IPS-11a (cell line): ENCODE data around the gene OSGEP.

Source experiments
- H3K4me3 ChIP-seq: one replicate; pipeline ENCODE4 v1.5.1; 2013; ENCODE audit warnings: low read depth, low read length, control low read depth

The OSGEP gene

DNA sequence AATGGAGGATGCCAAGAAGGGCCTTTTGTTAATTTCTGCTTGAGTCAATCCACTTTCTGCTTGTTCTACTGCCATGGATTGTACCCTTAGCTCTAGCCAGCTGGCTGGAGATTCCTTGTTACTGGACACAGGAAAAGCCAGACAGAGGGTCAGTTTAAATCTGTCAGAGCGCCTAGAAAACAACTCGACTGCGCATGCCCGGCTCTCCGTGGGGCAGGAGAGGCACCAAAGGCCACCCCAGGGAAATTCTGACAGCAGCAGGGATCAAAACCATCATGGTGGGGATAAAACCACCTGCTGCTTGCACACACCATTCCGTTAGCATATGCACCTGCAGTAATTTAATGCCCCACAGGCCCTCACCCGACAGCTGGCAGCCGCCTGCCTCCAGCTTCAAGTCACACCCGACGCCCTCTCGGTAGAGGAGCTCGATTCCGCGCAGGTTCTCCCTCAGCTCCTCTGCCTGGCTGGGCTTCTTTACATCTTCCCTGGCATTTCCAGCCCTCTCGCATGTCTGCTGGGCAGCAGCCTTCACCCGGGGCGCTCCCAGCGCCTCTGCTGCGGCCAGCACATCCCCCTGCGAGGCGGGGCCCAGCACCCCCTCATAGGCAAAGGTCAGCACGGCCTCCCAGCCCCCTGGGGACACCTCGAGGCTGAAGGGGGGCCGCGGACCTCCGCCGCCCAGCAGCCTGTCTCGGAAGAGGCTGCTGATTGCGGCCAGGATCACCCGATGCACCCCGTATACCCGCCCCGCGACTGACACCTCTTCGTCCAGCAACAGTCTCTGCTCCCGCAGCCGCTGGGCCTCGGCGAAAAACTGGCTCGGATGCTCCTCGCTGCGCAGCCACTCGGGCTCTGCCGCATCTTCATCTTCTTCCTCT, 19.7 kb downstream of the OSGEP start:
- no peak overlapping the region for H3K4me3 ChIP-seq

DNA sequence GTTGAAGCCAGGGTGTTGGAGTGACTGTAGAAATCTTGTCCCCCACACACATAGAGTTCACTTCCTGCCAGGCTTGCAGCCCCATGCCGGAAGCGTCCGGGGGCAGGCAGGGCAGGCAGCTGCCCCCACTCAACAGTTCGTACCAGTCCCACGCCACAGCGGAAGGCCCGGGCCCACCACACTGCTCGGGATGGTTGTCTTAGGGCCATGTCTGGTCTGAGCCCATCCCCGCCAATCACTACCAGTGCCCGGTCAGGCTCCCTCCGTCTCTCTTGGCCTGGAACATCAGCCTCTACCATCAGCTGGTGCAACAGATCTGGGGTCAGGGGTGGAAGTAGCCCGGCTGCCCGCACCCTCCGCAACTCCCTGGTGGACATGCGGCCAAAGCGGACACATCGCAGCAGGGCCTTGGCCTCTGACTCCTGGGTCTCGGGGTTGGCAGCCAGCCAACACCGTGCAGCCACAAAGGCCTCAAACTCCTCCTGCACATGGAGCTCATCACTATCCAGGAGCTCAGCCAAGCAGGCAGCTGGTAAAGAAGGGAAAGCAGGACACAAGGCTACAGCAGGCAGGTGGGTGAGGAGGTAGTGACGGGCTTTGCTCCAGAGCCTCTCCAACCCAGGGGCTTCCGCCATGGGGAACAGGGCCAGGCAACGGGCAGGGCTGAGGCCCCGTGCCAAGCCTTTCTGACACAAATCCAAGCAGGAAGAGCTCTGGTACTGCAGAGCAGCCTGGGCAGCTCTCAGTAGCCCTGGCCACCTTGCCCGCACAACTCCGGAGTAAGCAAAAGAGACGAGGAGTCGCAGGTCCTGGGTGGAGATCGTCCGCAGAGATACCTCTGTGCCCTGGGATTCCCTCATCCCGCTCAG, 24.6 kb downstream of the OSGEP start:
- no peak overlapping the region for H3K4me3 ChIP-seq

DNA sequence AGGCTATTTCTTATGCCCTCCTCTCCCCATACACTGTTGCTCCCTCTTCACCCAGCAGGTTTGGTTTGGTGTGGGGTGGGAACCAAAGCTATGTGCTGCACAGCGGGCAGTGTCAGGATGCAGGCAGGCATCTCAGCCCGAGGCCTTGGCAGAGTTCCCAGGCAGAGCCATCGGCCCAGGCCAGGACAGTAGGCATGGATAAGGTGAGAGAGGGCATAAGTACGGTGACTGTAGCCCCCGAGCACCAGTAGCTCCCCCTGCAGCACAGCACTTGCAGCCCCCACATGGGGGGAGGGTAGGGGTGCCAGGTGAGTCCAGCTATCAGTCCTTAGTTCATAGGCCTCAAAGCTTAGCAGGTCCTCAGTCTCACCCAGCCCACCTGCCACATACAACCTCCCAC, 25.8 kb downstream of the OSGEP start:
- H3K4me3 ChIP-seq, result no peak overlapping the region

DNA sequence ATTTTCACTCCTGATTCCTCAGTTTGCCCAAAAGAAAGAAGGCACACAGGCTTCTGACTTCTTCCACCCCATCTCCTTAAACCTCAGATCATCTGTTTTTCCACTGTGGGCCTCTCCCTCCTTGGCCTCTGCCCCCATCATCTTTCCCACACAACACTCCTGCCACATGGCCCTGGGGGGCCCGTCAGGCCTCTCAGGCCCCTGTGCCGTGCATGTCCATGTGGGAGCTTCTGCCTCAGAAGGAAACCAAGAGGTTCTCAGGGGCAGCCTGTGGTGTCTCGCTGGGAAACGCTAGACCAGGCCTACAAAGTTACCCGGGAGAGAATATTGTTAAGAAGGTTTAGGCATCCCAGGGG, 26.6 kb downstream of the OSGEP start:
- H3K4me3 ChIP-seq, result no peak overlapping the region

DNA sequence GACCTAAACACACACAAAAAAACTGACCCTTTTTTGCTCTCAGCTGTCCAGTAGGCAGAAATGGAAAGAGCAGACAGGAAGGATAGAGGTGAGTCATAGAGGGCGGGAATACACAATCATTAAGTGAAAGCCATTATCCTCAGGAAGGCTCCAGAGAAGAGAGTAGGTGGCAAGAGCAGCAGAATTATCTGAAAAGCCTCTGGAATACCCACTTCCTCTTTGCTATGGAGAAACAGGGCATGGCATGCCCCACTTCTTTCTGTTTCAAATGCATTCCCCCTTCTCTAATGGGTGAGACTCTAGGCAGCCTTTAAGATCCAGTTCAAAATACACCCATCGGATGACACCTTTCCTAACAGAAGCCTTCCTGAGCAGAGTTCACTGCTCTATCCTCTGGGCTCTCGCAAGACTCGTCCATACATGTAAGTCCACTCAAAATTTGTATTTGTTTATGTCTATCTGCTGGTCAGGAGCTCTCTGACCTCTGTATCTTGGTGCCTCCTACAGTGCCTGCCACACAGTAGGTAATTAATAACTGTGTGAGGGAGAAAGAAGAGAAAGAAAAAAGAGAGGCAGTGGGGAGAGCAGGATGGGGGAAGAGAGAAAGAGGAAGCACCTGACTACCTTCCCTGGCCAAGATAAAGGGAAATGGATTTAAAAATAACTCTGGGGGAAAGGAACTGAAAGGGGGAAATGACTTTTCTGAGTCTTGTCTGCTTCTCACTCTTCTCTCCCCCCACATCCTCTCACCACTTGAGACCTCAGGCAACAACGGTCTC, 27.2 kb downstream of the OSGEP start:
- H3K4me3 ChIP-seq, result no peak overlapping the region

DNA sequence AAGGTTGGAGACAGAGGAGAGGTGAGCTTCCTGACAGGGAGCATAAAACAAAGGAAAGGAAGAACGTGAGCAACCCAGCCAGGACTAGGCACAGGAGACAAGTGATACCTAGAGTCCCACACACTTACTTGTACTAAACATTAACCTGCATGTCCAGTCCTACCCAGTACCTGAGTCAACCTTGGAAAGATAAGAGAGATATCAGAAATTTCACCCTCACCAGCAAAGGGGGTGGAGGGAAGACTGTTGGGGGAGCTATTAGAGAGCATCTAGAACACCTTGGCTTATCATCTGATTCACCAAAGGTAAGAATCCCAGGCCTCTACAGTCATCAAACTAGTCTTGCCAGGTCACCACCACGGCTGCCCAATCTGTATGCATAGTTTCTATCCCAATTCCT, 29.8 kb downstream of the OSGEP start:
- H3K4me3 ChIP-seq, result no peak overlapping the region

DNA sequence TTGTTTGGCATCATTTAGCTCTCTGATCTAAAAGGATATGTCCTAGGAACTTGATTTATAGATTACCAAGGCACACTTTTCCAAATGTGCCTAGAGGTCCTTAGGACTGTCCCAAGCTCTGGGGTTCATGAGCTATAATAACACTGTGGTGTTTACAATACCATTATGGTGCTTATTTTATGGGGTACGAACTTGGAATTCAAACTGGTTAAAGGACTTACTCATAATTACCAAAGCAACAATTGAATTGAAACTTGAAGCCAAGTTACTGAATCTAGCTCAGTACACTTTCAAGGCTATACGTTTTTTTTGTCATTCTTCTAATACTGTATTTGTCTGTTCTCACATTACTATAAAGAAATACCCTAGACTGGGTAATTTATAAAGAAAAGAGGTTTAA, 31.7 kb downstream of the OSGEP start:
- no peak overlapping the region for H3K4me3 ChIP-seq

DNA sequence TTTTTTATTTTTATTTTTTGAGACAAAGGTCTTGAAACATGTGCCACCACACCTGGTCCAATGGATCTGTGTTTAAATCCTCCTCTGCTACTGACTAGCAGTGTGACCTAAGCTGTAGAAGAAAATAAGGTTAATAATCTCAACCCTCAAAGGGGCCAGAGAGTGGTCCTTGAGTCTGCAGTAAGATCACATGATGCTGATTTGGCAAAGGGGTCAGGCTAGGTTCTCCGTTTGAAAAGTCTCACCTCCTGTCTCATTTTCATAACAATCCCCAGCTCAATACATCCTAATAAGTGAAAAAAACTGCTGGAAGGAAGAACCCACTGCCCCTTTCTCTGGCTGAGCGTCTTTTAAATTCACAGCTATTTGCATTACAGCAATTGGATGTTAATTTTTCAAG, 33.3 kb downstream of the OSGEP start:
- no peak overlapping the region for H3K4me3 ChIP-seq

DNA sequence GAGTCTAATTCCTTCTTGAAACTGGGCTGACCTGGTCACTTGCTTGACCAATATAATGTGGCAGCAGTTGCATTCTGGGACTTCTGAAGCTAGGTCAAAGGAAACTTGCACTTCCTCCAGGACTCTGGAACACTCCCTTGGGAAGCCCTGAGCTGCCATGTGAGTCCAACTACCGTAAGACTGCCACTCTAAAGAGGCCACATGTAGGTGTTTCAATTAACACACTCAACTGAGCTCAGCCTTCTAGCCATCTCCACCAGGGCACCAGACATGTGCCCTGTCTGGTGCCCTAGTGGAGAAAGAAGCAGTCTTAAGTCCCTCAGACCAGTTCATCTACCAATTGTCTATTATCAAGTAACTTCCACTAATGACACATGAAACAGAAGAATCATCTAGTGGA, 35.2 kb downstream of the OSGEP start:
- H3K4me3 ChIP-seq, result no peak overlapping the region

DNA sequence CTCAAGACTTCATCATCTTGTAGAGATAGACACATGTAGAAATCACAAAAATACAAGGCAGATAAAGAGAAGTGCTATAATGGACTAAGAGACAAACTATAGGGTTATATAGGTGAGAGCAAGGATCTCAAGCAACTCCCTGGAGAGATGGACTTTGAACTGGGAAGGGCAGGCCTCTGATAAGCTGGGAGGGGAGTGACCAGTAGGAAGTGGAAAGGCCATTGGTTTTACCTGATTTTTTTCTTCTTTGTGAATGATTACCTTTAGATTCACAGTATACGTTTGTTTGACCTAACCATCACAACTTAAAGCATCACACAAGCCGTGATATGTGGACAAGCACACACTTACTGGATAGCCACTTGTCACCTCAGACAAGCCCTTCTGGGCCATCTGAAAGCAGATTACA, 36.1 kb downstream of the OSGEP start:
- no peak overlapping the region for H3K4me3 ChIP-seq

DNA sequence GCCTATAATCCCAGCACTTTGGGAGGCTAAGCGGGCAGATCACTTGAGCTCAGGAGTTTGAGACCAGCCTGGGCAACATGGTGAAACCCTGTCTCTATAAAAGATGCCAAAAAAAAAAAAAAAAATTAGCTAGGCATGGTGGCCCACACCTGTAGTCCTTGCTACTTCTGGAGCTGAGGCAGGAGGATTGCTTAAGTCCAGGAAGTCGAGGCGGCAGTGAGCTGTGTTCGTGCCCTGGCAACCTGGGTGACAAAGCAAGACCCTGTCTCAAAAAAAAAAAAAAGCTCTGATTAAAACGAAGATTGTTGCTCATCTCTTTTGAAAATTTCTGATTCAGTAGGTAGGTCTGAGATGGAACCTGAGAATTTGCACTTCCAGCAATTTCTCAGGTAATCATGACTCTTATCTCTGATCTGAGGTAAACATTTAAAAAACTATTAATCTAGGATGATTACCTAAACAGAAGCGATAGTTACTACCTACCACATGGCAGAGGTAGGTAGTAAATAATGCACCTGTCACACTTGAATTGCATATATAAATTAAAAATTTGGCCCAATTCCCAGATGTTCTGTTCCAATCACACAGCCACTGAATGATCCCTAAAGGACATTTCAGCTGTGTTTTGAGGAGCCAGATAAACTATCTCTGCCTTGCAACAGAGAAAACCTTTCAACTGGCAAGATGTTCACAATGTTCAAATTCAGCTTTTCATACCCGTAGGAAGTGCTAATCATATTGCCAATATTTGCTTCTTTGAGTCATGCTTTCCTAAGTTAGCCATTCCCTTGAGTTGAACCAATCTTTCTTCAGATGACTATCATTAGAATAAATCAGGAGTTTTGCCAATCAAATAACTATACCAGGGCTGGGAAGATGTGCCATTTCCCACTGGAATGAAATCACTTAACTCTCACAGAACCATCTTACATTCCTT, 37.1 kb downstream of the OSGEP start:
- H3K4me3 ChIP-seq, result no peak overlapping the region

DNA sequence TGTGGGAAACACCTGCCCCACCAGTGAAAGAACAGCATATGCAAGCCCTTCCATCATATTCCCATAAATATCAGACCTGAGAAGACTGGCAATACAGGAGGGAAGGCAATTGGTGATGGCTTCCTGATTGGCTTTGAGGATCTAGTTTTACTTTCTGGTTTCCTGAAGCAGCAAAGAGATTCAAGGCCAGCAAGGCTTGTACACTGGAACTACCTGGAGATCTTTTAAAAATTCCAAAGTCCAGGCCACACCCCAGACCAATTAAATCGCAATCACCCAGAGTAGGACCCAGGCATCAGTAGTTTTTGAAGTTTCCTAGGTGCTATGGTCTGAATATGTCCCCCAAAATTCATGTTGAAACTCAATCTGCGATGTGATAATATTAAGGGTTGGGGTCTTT, 38.4 kb downstream of the OSGEP start:
- H3K4me3 ChIP-seq, result no peak overlapping the region

DNA sequence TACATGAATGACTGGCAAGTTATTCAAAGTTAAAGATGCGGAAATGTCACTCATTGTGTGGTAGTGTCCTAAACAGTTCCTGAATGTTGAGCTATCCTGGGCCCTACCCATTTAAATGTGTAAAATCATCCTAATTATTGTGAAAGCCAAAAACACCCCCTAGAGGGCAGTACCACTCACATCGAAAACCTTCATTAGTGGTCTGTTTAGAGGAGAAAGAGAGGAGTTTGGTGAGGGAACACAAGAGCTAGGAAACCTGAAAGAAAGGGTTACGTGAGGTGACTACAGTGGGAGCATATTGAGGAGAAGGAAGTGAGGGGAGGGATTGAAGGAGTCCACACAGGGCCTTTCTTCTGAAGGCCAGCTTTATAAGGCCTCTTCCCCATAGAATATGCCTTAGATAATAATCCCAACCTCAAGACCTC, 38.8 kb downstream of the OSGEP start:
- H3K4me3 ChIP-seq, result no peak overlapping the region

DNA sequence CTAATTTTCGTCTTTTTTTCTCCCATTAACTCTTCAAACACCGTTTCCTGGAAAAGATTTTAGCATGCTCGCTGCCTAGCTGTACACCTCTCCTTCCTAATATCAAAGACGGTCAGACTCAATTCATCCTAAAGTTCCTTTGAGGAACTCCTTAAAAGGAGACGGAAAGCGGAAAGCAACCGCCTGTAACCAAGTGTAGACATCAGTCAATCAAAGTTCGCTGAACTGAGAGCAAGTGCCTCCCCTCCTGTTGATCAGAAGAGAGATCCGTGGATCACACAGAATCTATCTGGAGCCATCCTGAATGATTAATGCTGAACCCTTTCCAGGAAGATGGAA, 40.9 kb downstream of the OSGEP start:
- H3K4me3 ChIP-seq, result peak overlapping the region; percentile 81

DNA sequence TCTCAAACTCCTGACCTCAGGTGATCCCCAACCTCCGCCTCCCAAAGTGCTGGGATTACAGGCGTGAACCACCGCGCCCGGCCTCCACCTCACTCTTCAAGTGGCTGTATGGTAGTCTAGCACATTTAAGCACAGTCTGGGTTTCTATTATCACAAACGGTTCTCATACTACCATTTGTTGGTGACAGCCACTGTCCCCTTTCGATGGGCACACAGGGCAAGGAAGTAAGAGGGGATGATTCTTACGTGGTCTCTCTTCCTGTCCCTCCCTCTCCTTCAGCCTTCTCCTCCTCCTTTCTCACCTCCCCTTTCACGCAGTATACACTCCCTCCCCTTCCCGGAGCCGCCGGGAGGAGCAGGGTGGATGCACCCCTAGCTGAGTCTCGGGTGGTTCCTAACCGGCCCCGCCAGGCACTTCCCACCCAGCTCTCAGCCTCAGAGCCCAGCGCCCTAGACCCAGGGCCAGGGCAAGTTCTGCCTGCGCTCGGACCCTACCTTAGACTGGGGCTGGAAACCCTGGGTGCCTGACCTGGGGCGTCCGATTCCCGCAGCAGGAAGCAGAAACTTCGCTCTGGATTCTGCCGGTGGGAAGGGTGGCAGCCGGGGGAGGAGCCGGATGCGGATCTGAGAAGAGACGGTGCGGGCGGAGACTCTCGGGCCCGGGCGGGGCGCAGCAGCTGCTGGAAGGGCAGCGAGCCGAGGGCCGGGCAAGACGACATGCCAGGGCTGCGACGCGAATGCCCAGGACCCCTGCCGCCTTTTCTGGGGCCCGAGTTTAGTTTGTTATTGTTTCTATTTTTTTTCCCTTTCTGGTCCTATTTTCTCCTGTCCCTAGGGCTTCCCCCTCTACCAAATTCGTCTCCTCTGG, 41.5 kb downstream of the OSGEP start, which contains the start of gene TEP1:
TEP1 (minus strand) TSS at position 626 of the 868 bp plus-strand sequence. CDS start 5,062 bp downstream, outside the sequence.
- H3K4me3 ChIP-seq, result peak within 1 kb of the TSS; percentile 81

DNA sequence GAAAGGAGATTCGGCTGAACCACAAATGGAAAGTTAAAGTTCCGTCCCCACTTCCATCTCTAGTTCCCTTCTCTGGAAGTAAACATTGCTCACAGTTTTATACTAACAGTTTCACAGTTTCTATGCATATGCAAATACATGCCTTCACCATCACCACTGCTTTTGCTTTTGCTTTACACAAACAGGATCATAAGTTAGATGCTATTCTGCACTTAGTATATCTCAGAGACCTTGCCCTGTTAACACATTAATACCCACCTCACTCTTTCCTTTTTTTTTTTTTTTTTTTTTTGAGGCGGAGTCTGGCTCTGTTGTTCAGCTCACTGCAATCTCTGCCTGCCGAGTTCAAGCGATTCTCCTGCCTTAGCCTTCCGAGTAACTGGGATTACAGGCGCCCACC, 42.2 kb downstream of the OSGEP start:
- H3K4me3 ChIP-seq, result peak overlapping the region; percentile 81

DNA sequence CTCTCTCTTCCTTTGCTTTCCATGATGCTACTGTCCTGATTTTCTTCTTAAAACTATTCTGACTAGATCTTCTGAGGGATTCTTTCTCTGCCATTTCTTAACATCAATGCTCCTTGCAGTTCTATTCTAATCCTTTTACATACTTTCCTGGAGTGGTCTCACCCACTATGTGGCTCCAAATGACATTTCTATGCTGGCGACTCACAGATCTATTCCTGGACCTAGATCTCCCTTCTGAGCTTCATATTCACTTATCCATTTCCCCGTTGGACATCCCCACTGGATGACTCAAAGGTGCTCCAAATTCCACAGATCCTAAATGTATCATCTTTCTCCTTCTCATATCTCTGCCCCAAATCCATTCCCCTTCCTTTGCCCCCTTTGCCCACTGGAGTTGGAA, 45.4 kb downstream of the OSGEP start:
- no peak overlapping the region for H3K4me3 ChIP-seq

DNA sequence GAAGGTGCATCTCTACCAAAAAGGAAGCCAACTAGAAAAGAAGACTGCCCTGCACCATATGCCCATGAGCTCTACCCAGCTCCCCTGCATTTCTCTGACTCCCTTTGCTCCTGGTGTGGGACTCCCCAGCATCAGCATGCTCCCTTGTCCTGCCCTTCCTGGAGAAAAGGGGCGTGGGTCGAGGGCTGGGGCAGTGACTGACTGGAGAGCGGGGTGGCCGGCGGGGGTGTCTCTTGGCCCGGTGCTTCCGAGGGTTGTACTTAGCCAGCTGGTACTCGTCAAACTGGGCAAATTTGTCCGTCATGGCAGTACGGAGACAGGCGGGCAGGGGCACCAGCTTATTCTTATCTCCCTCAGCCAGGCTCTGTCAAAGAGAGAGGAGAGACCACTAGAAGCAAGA, 51.1 kb downstream of the OSGEP start:
- no peak overlapping the region for H3K4me3 ChIP-seq

DNA sequence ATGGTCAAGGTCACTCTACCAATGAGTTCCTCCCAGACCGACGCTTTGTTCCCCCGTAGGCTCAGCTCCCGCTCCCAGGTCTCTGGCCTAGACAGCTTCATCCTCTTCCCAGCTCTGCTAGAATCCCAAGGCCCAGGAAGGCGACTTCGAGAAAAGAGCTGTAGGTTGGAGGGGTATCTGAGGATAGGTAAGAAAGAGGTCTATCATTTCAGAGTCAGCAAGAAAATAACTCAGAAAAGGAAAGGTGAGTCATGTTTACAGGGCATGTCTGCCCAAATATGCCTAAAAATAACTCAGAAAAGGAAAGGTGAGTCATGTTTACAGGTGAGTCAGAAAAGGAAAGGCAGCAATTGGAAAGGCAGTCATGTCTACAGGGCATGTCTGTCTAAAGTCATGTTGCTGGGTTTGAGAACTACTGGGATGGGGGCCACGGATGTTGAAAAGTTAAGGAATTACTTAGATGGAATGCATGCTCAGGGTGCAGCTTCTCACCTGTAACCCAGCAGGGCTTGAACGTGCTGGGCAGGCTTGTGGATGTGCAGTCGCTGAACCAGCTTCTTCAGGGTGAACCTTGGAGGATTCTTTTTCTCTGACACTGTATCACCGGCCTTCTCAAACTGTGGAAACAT, 53.5 kb downstream of the OSGEP start:
- no peak overlapping the region for H3K4me3 ChIP-seq
